SKM-1 (cell line): ENCODE data around the gene MTSS2.

Experiments used
- DNase-seq: peaks from one replicate; lab custom pipeline; 2025; ENCODE audit not compliant: unreplicated experiment; lab: John Stamatoyannopoulos, UW

The MTSS2 gene

DNA sequence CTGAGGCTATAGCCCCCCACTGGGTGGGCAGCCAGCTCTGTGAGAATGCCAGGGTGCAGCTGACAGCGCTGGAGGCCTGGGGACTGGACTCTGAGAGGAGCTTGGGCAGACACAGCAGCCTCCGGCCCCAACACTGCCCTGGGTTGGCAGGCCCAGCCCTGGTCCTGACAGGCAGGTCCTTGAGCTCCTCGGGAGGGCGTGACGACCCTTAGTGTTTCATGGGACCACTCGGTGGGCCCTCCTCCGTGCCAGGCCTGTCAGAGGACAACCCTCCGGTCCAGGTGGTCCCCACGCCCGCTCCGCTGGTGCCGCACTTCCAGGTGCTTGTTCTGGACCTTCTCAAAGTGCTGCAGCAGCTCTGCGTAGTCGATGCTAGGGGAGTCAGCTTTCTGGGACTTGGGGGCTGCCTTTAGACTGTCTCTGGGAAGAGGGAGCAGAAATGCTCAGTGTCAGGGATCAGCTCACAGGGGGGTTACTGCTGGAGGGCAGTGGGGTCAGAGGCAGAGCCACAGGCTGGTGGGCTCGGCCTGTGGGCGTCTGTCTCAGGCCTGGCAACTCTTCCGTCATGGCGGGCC, 1.9 kb upstream of the MTSS2 start:
- no peak for DNase-seq

DNA sequence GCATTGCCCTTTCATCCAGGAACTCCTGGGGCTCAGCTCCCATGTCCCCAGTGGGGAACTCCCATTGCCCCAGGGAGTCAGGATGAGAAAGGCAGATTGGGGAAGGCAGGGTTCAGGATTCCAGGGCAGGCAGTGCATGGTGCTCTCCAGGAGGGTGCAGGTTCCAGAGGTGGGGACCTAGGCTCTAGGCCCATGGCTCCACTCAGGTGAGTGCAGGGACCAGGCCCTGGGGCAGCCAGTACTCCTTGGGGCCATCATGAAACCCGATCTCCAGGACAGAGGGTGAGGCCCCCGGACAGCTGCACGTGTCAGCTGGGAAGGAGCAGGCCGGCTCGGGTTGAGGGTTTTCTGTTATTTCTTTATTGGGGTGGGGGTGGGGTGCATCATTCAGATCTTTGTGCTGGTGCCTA, 1.3 kb upstream of the MTSS2 start:
- DNase-seq = no peak

DNA sequence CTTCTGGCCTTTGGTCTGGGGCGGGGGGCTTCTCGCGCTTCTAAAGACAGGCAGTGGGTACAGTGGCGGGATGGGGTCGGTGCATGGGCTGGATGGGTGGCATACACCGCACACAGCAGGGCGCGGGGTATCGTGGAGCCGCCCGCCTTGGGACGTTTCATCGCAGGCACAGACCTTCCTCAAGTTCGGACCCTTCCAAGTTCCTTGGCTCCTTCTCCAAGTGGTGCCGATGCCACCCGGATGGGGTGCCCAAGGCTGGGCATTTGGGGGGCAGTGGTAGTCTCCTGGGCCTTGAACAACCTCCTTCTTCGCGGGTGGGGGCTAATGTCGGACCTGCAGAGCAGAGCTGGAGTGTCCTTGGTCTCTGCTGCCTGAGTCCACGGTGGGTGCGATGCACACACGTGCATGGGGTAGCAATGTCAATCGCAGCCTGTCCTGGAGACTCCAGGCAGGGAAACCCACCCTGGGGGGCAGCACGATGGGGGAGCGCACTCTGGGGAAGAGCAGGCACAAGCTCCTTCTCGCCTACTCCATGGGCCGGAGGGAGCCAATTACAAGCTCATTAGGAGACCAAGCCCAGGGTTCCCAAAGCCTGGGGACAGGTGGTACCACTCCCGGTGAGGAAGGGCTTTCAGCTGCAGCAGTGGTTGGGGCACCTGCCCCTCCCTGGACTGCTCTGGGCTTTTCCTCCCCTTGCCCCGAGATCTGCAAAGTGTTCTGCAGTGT, 686 bp upstream of the MTSS2 start:
- no peak for DNase-seq

DNA sequence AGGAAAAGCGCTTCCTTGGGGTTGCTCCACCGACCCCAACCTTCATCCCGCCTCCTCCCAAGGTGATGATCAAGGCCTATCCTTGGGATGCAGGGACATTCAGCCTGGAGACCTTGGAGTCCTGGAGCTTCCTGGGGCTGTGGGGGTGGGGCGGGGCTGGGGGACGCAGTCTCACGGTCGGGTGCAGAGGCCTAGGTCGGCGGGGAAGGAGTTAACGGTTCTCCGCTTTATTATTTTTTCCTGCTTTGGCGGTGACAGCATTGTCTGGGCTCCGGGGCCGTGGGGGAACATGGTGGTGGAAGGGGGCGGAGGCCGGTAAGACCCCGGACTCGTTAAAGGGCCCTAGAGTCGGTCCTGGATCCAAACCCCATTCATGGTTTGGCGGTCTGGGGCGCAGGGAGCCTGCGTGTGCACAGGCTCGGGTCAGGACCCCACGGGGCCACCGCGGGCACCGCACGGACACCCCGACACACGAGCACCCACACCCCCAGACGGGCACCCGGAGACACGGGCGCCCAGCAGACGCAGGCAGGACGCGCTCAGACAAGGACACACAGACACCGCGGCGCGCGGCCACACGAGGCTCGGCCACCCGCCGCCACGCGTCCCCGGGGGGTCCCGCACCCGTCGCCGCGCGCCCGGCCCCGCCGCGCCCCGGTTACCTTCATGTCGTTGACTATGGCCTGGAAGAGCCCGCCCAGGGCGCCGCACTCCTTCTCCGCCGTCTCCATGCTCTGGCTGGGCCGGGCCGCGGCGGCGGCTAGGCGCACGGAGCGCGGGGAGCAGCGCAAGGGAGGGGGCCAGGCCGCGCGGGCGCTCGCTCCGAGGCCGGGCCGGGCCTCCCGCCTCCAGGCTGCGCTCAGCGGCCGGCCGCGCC, 554 bp downstream of the MTSS2 start:
- no peak for DNase-seq

DNA sequence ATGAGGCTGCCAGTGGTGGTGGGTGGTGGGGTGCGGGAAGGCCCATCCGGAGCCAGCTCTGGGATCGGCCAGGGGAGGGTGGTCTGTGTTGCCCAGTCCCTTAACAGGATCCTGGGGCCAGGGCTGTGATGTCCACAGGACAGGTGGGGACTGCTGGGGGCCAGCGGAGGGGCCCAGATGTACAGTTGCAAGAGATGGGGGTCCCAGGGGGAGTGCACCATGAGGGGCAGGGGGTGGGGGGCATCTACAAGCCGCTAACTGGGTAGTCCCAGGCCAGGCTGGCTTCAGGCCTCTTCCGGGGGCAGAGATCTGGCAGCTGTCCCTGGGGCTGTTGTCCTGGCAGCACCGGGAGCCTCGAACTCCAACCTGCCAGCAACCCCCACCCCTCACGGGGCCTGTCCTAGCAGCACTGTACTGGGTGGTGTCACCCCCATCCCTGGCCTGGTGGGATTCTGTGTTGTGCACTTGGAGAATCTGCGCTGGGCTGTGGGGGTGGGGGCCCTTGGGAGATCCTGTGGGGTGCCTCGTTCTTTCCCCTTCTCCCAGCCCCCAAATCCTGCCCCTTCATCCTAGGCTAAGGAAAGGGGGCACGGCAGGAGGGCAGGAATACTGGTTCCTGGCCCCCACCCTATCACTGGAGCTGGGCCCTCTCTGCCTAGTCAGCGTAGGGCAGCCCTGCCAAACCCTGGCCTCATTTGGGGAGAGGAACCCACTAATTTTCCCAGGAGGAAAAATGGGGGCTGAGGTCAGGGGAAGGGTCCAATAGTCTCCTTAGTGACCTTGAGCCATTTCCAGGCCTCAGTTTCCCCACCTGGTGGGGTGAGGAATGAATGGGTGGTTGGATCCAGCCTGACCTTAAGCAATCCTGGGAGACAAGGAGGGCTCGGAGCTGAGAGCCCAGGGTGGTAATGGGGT, 1.4 kb downstream of the MTSS2 start:
- DNase-seq = no peak

DNA sequence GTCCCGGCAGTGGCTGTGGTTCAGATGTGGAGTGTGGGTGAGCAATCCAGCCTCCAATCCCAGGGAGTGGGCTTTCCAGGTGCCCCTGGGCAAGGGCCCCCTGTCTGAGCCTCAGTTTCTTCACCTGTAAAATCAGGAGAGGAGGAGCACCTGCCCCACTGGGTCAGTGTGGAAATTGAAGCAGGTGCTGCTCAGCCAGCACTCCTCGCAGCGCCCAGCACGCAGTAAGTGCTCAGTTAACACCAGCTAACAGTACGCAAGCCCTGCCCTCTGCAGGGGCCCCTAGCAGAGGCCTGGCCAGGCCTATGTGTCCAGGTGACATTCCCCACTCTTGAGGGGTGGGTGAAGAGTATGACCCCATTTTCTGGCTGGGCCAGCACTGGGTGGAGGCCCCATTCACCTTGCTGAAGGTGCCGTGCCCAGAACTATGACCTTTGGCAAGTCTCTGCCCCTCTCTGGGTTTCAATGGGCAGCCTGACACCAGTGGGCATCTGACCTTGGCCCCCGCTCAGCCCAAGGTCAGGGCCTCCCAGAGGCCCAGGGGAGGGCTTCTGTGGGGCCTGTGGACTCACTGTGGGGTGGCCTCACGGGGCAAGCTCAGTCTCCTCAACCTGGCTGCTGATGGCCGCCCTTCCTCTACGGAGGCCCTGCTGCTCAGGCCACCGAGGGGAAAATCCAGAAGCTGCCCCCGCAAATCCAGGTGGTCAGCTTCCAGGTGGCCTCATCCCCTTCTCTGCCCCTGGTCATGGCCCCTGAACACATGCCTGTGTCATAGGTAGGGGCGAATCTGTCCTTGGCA, 2.5 kb downstream of the MTSS2 start:
- DNase-seq = no peak

DNA sequence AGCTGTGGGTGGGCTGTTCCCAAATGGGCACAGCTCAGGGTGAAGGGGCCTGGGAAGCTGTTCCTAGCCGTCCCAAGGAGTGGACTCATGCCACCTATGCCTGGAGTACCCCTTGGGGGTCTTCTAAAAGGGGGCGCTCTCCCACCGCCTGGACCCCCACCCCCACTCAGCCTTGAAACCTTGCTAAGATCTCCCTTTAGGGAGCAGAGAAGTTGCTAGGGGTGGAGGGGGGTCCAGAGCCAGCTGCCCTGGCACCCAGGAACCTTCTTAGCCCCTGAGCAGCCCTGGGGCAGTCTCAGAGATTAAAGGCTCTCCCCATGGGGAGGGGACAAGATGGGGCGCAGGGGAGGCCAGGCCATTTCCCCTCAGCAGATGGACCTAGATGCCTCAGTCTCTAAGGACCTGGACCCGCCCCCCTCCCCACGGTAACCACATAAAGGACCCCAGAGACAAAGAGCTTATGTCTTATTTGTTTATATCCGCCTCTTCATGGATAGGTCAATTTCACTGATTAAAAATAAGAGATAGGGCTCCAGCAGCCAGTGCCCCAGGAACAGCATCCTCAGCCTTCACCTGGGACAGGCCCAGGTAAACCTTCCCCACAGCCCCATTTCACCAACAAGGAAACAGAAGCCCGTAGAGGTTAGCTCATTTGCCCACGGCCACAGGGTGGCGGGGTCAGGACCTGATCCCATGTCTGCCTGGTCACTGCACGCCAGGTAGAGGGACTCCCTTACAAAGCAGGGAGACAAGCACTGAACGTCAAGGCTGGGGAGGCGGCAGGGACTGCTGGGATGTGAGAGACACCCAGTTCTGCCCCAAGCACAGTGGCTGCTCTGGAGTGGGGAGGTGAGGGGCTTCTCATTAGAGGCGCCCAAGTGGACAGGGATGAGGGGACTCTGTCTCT, 3.4 kb downstream of the MTSS2 start:
- no peak for DNase-seq

DNA sequence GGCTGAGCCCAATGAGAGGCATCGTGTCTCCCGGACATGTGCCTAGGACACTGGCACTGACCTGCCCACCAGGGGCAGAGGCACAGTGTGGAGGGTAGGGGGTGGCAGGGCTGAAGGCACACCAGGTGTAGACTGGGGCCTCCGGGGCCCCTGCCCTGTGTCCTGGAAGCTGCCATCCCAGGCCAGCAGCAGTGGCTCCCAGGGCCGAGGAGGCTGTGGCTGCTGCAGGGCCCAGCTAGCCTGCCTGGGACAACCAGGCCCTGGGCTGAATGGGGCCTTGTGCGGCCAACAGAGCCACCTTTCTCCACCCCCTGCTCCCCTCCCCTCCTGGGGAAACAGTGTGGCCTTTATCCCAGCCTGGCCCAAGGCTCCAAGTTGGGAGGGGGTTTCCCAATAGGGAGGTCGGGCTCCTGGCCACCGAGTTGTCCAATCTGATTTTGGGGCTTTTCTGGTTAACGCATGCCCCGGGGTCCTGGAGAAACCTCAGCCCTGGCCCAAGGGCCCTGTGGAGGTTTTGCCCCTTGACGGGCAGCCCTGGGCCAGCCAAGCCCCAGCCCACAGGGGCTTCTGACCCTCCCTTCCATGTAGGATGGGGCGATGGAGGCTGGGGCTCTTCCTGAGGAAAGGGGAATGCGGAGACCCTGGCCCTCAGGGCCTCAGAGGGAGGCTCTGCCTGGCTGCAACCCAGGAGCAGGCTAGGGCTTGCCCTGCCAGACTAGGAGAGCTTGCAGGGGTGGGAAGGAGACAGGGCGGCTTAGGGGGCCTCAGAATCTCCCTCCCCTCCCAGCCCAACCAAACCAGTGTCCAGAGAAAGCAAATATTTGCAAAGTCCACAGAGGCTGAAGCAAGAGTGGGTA, 4.2 kb downstream of the MTSS2 start:
- DNase-seq = no peak

DNA sequence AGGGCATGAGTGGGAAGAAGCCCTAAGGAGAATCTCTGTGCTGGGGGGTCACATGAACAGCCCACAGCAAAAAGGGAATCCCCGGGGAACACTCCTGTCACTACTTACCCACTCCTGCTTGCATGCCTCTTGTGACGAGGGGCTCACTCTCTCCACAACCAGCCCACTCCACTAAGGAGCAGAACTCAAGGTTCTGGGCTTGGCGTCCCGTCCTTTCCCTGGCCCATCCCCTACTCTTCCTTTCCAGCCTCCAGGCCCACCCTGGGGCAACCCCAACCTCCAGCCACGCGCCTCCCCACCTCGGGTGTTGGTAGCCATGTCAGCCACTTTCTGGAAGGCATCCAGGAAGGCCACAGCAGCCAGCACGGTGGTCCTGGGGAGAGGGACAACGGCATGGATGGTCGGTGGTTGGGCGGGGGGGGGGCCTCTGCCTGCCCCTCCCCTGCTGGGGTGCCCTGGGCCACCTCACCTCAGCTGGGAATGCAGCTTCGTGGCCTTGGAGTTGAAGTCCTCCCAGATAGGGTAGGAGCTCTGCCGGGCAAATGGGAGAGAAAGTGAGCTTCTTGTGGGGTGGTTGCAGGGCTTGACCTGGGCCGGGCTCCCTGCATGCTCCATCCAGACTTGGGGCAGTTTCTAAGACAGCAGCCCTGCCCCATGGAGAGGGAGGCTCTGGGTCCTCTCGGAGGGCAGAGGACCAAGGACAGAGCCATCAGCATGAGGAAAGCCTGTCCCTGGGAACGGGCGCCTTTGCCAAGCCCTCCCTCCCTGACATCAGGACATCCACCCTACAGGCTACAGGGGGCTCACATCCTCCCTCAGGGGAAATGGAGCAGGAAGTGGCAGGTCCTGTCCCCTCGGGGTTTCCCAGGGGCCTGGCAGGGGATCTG, 5.1 kb downstream of the MTSS2 start:
- DNase-seq = no peak

DNA sequence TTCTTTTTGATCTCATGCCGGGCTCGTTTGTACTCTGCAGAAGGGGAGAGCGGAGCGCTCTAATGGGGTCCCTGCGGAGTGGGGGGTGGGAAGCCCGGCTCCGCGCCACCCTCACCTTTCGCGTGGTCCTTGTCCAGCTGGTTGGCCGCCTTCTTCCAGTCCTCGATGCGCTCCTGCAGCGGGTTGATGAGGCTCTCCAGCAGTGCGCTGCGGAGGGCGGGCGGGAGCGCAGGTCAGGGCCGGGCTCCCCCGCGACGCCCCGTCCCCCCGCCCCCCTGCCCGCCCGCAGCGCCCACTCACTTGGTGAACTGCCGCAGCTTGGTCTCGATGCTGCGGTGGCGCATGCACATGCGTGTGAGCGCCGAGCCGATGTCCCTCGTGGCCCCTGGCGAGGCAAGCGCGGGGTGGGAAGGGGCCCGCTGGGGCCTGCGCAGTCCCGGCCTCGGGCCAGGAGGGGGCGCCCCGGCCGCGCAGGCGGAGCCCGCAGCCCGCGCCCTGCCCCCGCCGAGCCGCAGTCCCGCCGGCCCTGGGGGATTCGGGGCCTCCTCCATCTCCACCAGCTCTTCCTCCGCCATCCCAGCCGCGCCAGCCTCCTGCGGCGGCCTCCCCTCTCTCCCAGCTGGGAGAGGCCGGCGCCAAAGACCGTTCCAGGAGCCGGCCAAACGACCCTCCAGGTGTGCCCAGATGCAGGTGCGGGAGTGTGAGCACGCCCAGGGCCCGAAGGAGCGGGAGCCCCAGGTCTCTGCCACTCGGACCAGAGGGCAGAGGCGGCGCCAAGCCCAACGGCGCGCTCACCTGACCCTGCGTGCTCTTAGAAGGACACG, 6.0 kb downstream of the MTSS2 start:
- no peak for DNase-seq

DNA sequence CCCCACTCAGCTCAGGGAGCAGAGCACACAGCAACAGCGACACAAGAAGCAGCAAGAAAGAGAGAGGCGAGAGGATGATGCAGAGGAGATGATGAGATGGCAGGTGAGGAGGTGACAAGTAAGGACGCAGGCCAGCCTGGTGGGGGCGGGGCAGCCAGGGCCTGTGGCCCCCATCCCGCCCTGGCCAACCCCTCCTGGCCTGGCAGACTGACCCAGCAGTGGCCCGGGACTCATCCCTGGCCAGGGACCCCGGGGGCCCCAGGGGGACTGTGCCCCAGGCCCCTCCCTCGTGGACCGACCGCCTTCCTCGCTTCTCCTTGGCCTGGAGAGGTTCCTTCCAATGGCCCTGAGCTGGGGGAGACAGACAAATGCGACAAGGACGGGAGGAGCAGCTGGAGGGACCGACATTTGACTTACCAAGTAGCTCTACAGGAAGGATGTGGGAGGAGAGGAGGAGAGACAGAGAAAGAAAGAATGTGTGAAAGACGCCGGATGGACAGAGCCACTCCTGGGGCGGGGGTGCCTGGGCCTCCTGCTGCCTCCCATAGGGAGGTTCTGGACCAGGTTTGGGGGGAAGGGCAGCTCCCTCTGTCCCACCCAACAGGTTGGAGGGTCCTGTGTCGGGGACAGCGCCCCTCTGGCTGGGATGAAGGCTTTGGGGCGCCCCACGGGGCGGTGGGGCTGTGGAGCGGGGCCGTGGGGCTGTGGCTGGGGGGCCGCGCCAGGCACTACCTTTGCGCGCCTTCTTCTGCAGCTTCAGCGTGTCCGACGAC, 6.8 kb downstream of the MTSS2 start:
- DNase-seq = no peak

DNA sequence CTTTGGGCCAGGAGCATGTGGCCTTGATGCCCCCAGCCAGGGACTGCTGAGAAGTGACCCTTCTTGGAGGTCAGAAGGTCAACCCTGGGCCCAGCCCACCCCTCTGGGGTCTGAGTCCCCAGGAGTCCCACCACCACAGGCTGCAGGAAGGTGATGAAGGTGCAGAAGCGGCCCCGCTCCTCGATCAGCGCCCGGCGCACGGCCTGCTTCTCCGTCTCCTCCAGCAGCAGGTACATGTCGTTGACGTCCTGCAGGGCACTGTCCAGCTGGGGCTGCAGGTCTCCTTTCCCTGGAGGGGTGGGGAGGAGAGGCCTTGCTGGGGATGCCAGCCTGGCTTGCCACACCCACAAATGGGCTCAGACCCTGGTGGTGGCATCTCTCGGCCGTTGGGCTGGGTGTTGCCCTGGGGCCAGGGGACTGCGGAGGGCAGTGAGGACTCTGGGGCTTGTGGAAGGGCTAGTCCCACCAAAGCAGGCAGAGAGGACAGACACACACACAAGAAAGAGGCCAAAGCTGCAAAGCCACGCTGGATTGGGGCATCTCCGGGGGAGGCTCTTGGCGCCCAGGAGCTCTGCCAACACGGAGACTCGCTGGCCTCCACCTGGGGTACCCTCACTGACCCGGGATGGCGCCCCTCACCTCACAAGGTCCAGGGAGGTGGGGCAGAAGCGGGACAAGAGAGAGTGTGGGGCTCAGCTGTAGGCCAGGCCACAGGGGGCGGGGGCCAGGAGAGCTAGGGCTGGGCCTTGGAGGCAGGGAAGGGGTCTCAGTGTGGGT, 7.5 kb downstream of the MTSS2 start:
- no peak for DNase-seq

DNA sequence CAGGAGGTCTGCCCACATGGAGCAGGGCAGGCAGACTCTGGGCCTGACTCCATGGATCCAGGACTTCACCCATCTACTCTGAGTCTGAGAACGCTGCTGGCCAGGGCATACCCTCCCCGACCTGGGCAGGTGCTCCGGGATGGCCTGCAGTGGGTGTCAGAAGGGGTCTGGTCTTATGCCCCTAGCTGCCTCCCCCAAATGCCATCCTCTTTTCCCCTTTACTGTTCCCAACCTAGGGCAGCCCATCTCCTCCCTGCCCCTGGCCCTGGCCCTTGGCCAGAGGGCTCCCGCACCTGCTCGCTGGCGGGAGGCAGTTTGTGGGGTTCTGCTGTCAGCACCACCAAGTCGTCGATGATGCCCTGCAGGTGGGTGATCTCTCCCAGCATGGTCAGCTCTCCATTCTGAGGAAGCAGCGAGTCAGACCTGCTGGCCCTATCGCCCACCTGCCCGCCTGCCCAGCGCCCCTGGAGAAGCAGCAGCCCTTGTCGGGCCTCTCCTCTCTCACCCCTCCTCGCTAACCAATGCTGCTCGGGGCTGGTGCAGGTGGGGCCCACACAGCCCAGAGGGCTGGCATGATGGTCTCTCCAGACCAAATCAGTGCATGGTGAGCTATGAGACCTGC, 8.2 kb downstream of the MTSS2 start:
- no peak for DNase-seq

DNA sequence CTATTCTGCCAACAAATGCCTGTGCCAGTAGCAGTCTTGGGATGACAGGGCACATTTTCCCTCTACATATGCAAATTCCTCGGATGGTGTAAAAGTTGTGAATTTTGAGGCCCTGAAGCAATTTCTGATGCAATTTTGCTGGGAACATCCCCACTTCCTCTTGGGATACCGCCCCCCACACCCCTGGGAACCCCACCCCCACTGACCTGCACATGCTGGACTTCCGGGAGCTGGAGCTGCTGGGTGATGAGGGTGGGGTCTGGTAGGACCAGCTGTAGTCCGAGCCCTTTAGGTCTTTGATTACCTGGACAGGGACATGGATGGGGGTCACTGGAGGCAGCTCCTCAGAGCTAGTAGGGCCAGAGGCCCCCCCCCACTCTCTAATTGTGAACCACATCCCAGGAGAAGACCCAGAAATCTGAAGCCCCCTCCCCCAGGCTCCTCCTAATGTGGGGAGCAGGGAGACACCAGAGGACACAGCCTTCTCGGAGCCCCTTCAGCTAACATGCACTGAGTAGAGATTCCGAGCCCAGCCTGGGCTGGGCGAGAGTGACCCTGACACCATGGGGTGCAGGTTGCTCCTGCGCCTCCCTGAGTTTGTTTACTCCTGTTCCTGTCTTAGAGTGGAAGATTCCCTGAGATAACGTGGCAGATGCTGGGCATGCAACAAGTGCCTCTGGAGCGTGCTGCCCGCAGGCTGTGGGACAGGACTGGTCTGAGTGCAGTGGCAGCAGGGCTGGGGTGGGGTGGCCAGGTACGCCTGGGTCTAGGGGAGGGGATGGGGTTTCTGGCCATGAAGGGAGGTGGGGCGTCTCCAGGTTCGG, 9.0 kb downstream of the MTSS2 start:
- DNase-seq = no peak
